H1 (cell line): ENCODE data around the gene ELMO1. TPM values are rescaled to one million over a fixed set of nuclear protein-coding genes. Genes with fewer than 3 reads are reported as not detected.

Source experiments
- CTCF ChIA-PET: fragments of 300-600 bp; sonication (Branson Sonifier 250); formaldehyde crosslinking; loops from one replicate; lab custom pipeline; 2021; ENCODE audit not compliant: partially characterized antibody; lab: Charles Lee
- POLR2A ChIA-PET: fragments of 300-600 bp; sonication (Branson Sonifier 250); formaldehyde crosslinking; loops from one replicate; lab custom pipeline; 2021; ENCODE audit warnings: inconsistent platforms; ENCODE audit not compliant: partially characterized antibody; lab: Charles Lee
- DNase-seq, 2 experiments: peaks; one replicate each; pipeline versions ENCODE4 v3.0.0 to v3.0.0-alpha.2; 2010 to 2022; ENCODE audit warnings: low spot score in 2 of 2, low read depth in 1 of 2, mixed read lengths in 1 of 2
- FAIRE-seq: peaks from 2 replicates; lab custom pipeline; 2011; peaks lifted over from hg19 to GRCh38; lab: Jason Lieb, UNC
- H2AFZ ChIP-seq: 2 replicates; pipeline ENCODE4 v1.8.1; 2012; ENCODE audit warnings: low read length, inconsistent platforms
- H2AK5ac ChIP-seq: 2 replicates; pipeline ENCODE4 v1.6.1; 2013; ENCODE audit warnings: low read depth, low read length
- H2BK120ac ChIP-seq: replicated peaks from 2 replicates; pipeline ENCODE3; 2013; ENCODE audit warnings: low read depth, low read length, inconsistent platforms
- H2BK12ac ChIP-seq: 2 replicates; pipeline ENCODE4 v1.6.1; 2013; ENCODE audit warnings: low read depth, low read length
- H2BK15ac ChIP-seq: 2 replicates; pipeline ENCODE4 v1.6.1; 2013; ENCODE audit warnings: low read length
- H2BK20ac ChIP-seq: 2 replicates; pipeline ENCODE4 v1.6.1; 2013; ENCODE audit warnings: low read length
- H2BK5ac ChIP-seq: 2 replicates; pipeline ENCODE4 v1.6.1; 2013; ENCODE audit warnings: low read depth, low read length
- H3K14ac ChIP-seq: 2 replicates; pipeline ENCODE4 v1.6.1; 2013; ENCODE audit warnings: inconsistent platforms; ENCODE audit not compliant: insufficient read length
- H3K18ac ChIP-seq: 2 replicates; pipeline ENCODE4 v1.6.1; 2013; ENCODE audit warnings: low read length; ENCODE audit errors: extremely low read depth
- H3K23ac ChIP-seq: 2 replicates; pipeline ENCODE4 v1.6.1; 2013; ENCODE audit warnings: inconsistent platforms; ENCODE audit not compliant: insufficient read length
- H3K23me2 ChIP-seq: 2 replicates; pipeline ENCODE4 v1.6.1; 2013; ENCODE audit warnings: low read depth, low read length
- H3K27ac ChIP-seq: 2 replicates; pipeline ENCODE4 v1.6.1; 2011; ENCODE audit warnings: low read depth, low read length, inconsistent platforms
- H3K27me3 ChIP-seq, 4 experiments: replicated peaks in 1 of 4; 1 replicate in 1 of 4; 2 replicates in 3 of 4; pipeline versions ENCODE4 v1.6.1 to v1.8.1; 2011 to 2013; ENCODE audit warnings: low read length in 3 of 4, mild to moderate bottlenecking in 3 of 4, inconsistent platforms in 2 of 4, mixed read lengths in 2 of 4, moderate library complexity in 1 of 4; ENCODE audit not compliant: control insufficient read depth in 3 of 4, insufficient read depth in 3 of 4; ENCODE audit errors: extremely low read depth in 1 of 4
- H3K36me3 ChIP-seq, 4 experiments: 2 replicates each; pipeline versions ENCODE4 v1.6.1 to v1.8.1; 2011 to 2013; ENCODE audit warnings: mild to moderate bottlenecking in 4 of 4, low read length in 3 of 4, moderate library complexity in 2 of 4, control low read depth in 1 of 4, inconsistent platforms in 1 of 4; ENCODE audit not compliant: insufficient read depth in 4 of 4, control insufficient read depth in 2 of 4
- H3K4ac ChIP-seq: replicated peaks from 2 replicates; pipeline ENCODE3; 2013; ENCODE audit warnings: low read length, low read depth, mixed read lengths, inconsistent platforms; ENCODE audit not compliant: insufficient read length
- H3K4me1 ChIP-seq, 4 experiments: replicated peaks in 1 of 4; 1 replicate in 1 of 4; 2 replicates in 3 of 4; pipeline versions ENCODE4 v1.6.1 to v1.8.1; 2011 to 2013; ENCODE audit warnings: low read length in 3 of 4, inconsistent platforms in 2 of 4, mixed read lengths in 1 of 4; ENCODE audit not compliant: insufficient read depth in 4 of 4, control insufficient read depth in 3 of 4
- H3K4me2 ChIP-seq, 2 experiments: 2 replicates each; pipeline versions ENCODE4 v1.6.1 to v1.8.1; 2011 to 2013; ENCODE audit warnings: low read depth in 2 of 2, low read length in 2 of 2, control low read depth in 1 of 2, inconsistent platforms in 1 of 2, mild to moderate bottlenecking in 1 of 2; ENCODE audit not compliant: insufficient read depth in 1 of 2
- H3K4me3 ChIP-seq, 4 experiments: fragments of 200-600, 300-600 bp in 1 of 4; sonication (generic), shearing (Covaris generic), sonication (Bioruptor Twin) in 1 of 4; 2 replicates each; pipeline versions ENCODE4 v1.5.1 to v1.8.1; 2011 to 2016; ENCODE audit warnings: low read length in 4 of 4, low read depth in 3 of 4, control low read depth in 2 of 4, inconsistent platforms in 2 of 4, mild to moderate bottlenecking in 2 of 4, mixed read lengths in 1 of 4, moderate library complexity in 1 of 4; ENCODE audit not compliant: insufficient read depth in 2 of 4; ENCODE audit errors: extremely low read depth in 1 of 4
- H3K56ac ChIP-seq: replicated peaks from 2 replicates; pipeline ENCODE3; 2013; ENCODE audit warnings: low read depth, mild to moderate bottlenecking, mixed read lengths, low read length, inconsistent platforms; ENCODE audit not compliant: insufficient read length
- H3K79me1 ChIP-seq: 2 replicates; pipeline ENCODE4 v1.6.1; 2013; ENCODE audit warnings: low read depth, low read length, control low read depth
- H3K79me2 ChIP-seq, 2 experiments: 2 replicates each; pipeline versions ENCODE4 v1.6.1 to v1.8.1; 2012 to 2013; ENCODE audit warnings: low read length in 2 of 2, mild to moderate bottlenecking in 2 of 2, inconsistent platforms in 1 of 2; ENCODE audit not compliant: insufficient read depth in 2 of 2, control insufficient read depth in 1 of 2
- H3K9ac ChIP-seq, 4 experiments: replicated peaks in 1 of 4; 1 replicate in 1 of 4; 2 replicates in 3 of 4; pipeline versions ENCODE4 v1.6.1 to v1.8.1; 2011 to 2013; ENCODE audit warnings: low read depth in 3 of 4, low read length in 3 of 4, control low read depth in 2 of 4, mild to moderate bottlenecking in 2 of 4, moderate library complexity in 2 of 4, inconsistent platforms in 1 of 4; ENCODE audit errors: extremely low read depth in 1 of 4
- H3K9me3 ChIP-seq, 2 experiments: 2 replicates each; pipeline versions ENCODE4 v1.6.1 to v1.8.1; 2012 to 2013; ENCODE audit warnings: mild to moderate bottlenecking in 2 of 2, moderate library complexity in 2 of 2, control low read depth in 1 of 2, inconsistent platforms in 1 of 2, low read depth in 1 of 2, low read length in 1 of 2, mixed read lengths in 1 of 2; ENCODE audit not compliant: insufficient read depth in 2 of 2
- H4K20me1 ChIP-seq, 2 experiments: replicated peaks in 1 of 2; 2 replicates each; pipeline versions ENCODE3 to v1.8.1; 2011 to 2013; ENCODE audit warnings: inconsistent platforms in 2 of 2, low read length in 2 of 2, mild to moderate bottlenecking in 1 of 2; ENCODE audit not compliant: insufficient read depth in 2 of 2, control insufficient read depth in 1 of 2
- H4K5ac ChIP-seq: 2 replicates; pipeline ENCODE4 v1.6.1; 2013; ENCODE audit warnings: low read length, low read depth, mixed read lengths, inconsistent platforms; ENCODE audit not compliant: insufficient read length
- H4K8ac ChIP-seq: 2 replicates; pipeline ENCODE4 v1.8.0; 2013; ENCODE audit warnings: mild to moderate bottlenecking, moderate library complexity, low read length, inconsistent platforms; ENCODE audit not compliant: insufficient read depth; ENCODE audit errors: extremely low read depth
- H4K91ac ChIP-seq: replicated peaks from 2 replicates; pipeline ENCODE3; 2013; ENCODE audit warnings: low read length, mixed read lengths, inconsistent platforms; ENCODE audit not compliant: insufficient read length
- ATF2 ChIP-seq: IDR thresholded peaks from 2 replicates; pipeline ENCODE4 v1.6.1; 2012; ENCODE audit warnings: low read length, inconsistent platforms
- BACH1 ChIP-seq: IDR thresholded peaks from 2 replicates; pipeline ENCODE4 v1.6.1; 2012; ENCODE audit warnings: low read length, improper control_type of control experiment
- CBX5 ChIP-seq: fragments of 300-800, 300-1000 bp; sonication (generic); IDR thresholded peaks from 2 replicates; pipeline ENCODE4 v1.7.1; 2016; ENCODE audit warnings: antibody characterized with exemption, low read length, low read depth
- CEBPB ChIP-seq: IDR thresholded peaks from 2 replicates; pipeline ENCODE4 v1.6.1; 2012; ENCODE audit warnings: low read depth, low read length
- E2F6 ChIP-seq: IDR thresholded peaks from 2 replicates; pipeline ENCODE4 v1.6.1; 2012; ENCODE audit warnings: inconsistent platforms
- EP300 ChIP-seq, 2 experiments: IDR thresholded peaks; 1 replicate in 1 of 2; 2 replicates in 1 of 2; pipeline ENCODE4 v1.6.1; 2011 to 2012; ENCODE audit warnings: low read depth in 2 of 2, low read length in 2 of 2, mild to moderate bottlenecking in 2 of 2, borderline replicate concordance in 1 of 2, inconsistent platforms in 1 of 2, moderate library complexity in 1 of 2
- EZH2 ChIP-seq: fragments of 200-600 bp; sonication (generic); IDR thresholded peaks from 2 replicates; pipeline ENCODE4 v1.7.1; 2012; ENCODE audit warnings: low read depth, mild to moderate bottlenecking, moderate library complexity, low read length, inconsistent platforms; ENCODE audit not compliant: severe bottlenecking
- HDAC6 ChIP-seq: IDR thresholded peaks from one replicate; pipeline ENCODE4 v1.7.1; 2012; ENCODE audit warnings: low read depth, mild to moderate bottlenecking, inconsistent platforms, low read length, moderate library complexity
- KDM5A ChIP-seq: fragments of 200-600 bp; IDR thresholded peaks from 2 replicates; pipeline ENCODE4 v1.7.1; 2012; ENCODE audit warnings: mild to moderate bottlenecking, low read length, inconsistent platforms, mixed read lengths
- SRF ChIP-seq: IDR thresholded peaks from 2 replicates; pipeline ENCODE4 v1.6.1; 2011; ENCODE audit warnings: mild to moderate bottlenecking, low read depth, low read length, moderate library complexity
- TCF12 ChIP-seq: IDR thresholded peaks from 2 replicates; pipeline ENCODE4 v1.6.1; 2011; ENCODE audit warnings: low read depth, mild to moderate bottlenecking, low read length
- YY1 ChIP-seq: IDR thresholded peaks from 2 replicates; pipeline ENCODE4 v1.6.1; 2011; ENCODE audit warnings: low read depth, mild to moderate bottlenecking, low read length
- WGBS, 2 experiments: shearing (Covaris generic) in 1 of 2; methylation state at CpG; one replicate each; pipeline versions ENCODE4 v1.1.6 to v1.1.7; 2013 to 2015; ENCODE audit warnings: low lambda C conversion rate in 2 of 2, mixed read lengths in 2 of 2, inconsistent platforms in 1 of 2, low coverage in 1 of 2, missing lambda C conversion rate in 1 of 2; ENCODE audit not compliant: insufficient replicate concordance in 2 of 2, insufficient coverage in 1 of 2, insufficient read length in 1 of 2; ENCODE audit errors: extremely low coverage in 1 of 2, missing lambda C conversion rate in 1 of 2; 5-methylcytosine and 5-hydroxymethylcytosine counted together
- polyA plus RNA-seq, 7 experiments: library from polyadenylated mRNA; depleted of rRNA in 3 of 7; stranded (reverse) in 5 of 7; unstranded in 2 of 7; fragments of >200 nt in 5 of 7; fragments of 200-250 nt in 2 of 7; gene quantifications; 1 replicate in 5 of 7; 2 replicates in 1 of 7; 4 replicates in 1 of 7; pipeline versions ENCODE4 v1.2.1 to v1.2.3, GENCODE V29; 2011 to 2013; ENCODE audit warnings: missing spikeins in 2 of 7, mixed read lengths in 2 of 7
- total RNA-seq: library from RNA; stranded (reverse); fragmentation: NEBNext Ultra II Directional; extraction: Animal tissue kit (Norgen Biotek cat#: 25700); gene quantifications from 2 replicates; pipeline ENCODE4 v1.2.1, GENCODE V29; 2021

ELMO1 gene
- total and polyA plus RNA-seq, 2 of the 8 experiments (the other 6 are each of a cell fraction or from before 2014, with no cell fraction given): 18.4 to 21.0 TPM

GRCh38 chr7:37494926-37495325, 46.3 kb upstream of the ELMO1 start:
- FAIRE-seq: no peak
- peaks cover 0 to 2% (median 0%) of the 10 kb centered on the region in 4 experiments; a peak in 3 of 7 replicates for H3K4me1 ChIP-seq
- no peaks in the 10 kb centered on the region for H4K20me1 ChIP-seq
- TF ChIP-seq EZH2 (no peak), HDAC6 (no peak), TCF12 (no peak), CEBPB (no peak), E2F6 (no peak), KDM5A (no peak), SRF (no peak), ATF2 (no peak), BACH1 (no peak), CBX5 (no peak), EP300 (IDR thresholded peaks at IDR 0.05; ENCODE audit: borderline replicate concordance in 1 of 2, low read depth in 2 of 2, low read length in 2 of 2) (no peak), YY1 (no peak)

More at GRCh38 chr7:37494926-37495325, 46.3 kb upstream of the ELMO1 start:
- Histone ChIP-seq H3K18ac (no peak overlapping the region), H3K4me3 (peak overlapping the region in 1 of 4 experiments; percentile 49; a peak in 1 of 8 replicates), H3K27ac (no peak overlapping the region), H3K27me3 (no peaks in the 10 kb centered on the region), H2AFZ (no peak overlapping the region), H3K14ac (no peak overlapping the region), H3K23ac (no peak overlapping the region), H3K56ac (no peak overlapping the region), H3K36me3 (no peaks in the 10 kb centered on the region), H3K4me2 (peak overlapping the region in 1 of 2 experiments; percentile 10; a peak in 1 of 4 replicates), H3K4ac (no peak overlapping the region), H2BK12ac (no peak overlapping the region), H3K23me2 (no peaks in the 10 kb centered on the region), H2BK15ac (no peak overlapping the region), H4K8ac (no peak overlapping the region), H3K9me3 (no peaks in the 10 kb centered on the region), H3K9ac (no peak overlapping the region), H4K91ac (no peak overlapping the region), H2BK20ac (no peak overlapping the region), H3K79me1 (no peaks in the 10 kb centered on the region), H2AK5ac (no peak overlapping the region), H4K5ac (no peak overlapping the region), H2BK5ac (no peak overlapping the region), H3K79me2 (no peaks in the 10 kb centered on the region), H2BK120ac (no peak overlapping the region)
- CTCF ChIA-PET: interaction anchor here (0.6 to 8.8 kb wide), 59 partner anchors 9 to 507 kb away, joined by 3 to 138 read pairs (median 5); partner anchors contain the start of genes ELMO1 and GPR141
- WGBS, 2 experiments: 33% methylated on average over 2 of the region's 2 CpGs; no CpG with 5 or more reads in 1 of the 2 experiments
- POLR2A ChIA-PET: interaction anchor here (1.5 to 1.6 kb wide), 2 partner anchors 12 to 247 kb away, joined by 3 to 6 read pairs; no protein-coding TSS in a partner anchor
- no peak for DNase-seq
